Caki2 (cell line): ENCODE results near the gene NUDT22. TPM values are rescaled to one million over a fixed set of nuclear protein-coding genes. Genes with fewer than 3 reads are reported as not detected.

Source experiments
- total RNA-seq: library from RNA; depleted of rRNA; stranded (reverse); fragments of >200 nt; shearing (Covaris generic); gene quantifications from 2 replicates; pipeline ENCODE4 v1.2.3, GENCODE V29; 2014; ENCODE audit warnings: low replicate concordance; rRNA removed

The NUDT22 gene
- total RNA-seq, 1 experiment from 2014 or later: 31.4 TPM

Other genes starting within 250 kb of the NUDT22 start
- 80.6 and 97.3 TPM in 2 replicates for gene OTUB1, start 239.8 kb upstream of the NUDT22 start, total RNA-seq
- 0.03 and 0.37 TPM in 2 replicates for gene FLRT1, start 190.3 kb upstream of the NUDT22 start, total RNA-seq
- 38.9 and 42.9 TPM in 2 replicates for gene MACROD1, start 60.2 kb upstream of the NUDT22 start, total RNA-seq
- gene STIP1, start 40.1 kb upstream of the NUDT22 start, total RNA-seq: 134 and 157 TPM in 2 replicates
- gene FERMT3, start 19.6 kb upstream of the NUDT22 start, total RNA-seq: 0.64 TPM in 1 of 2 replicates, not detected in the other
- 39.1 and 72.3 TPM in 2 replicates for gene TRPT1, start 88 bp upstream of the NUDT22 start, total RNA-seq
- 14.2 and 30.3 TPM in 2 replicates for gene DNAJC4, start 4.3 kb downstream of the NUDT22 start, total RNA-seq
- gene VEGFB, start 8.3 kb downstream of the NUDT22 start, total RNA-seq: 52.8 and 66.2 TPM in 2 replicates
- gene FKBP2, start 14.8 kb downstream of the NUDT22 start, total RNA-seq: 24.2 and 46.1 TPM in 2 replicates
- 413 and 431 TPM in 2 replicates for gene PPP1R14B, start 20.7 kb downstream of the NUDT22 start, total RNA-seq
- 16.5 and 18.6 TPM in 2 replicates for gene PLCB3, start 25.3 kb downstream of the NUDT22 start, total RNA-seq
- 122 and 141 TPM in 2 replicates for gene BAD, start 58.4 kb downstream of the NUDT22 start, total RNA-seq
- 9.6 and 31.9 TPM in 2 replicates for gene GPR137, start 59.6 kb downstream of the NUDT22 start, total RNA-seq
- not detected in 2 replicates for gene KCNK4, start 65.0 kb downstream of the NUDT22 start, total RNA-seq
- not detected in 2 replicates for gene CATSPERZ, start 74.1 kb downstream of the NUDT22 start, total RNA-seq
- gene ESRRA, start 79.2 kb downstream of the NUDT22 start, total RNA-seq: 38.8 and 48.7 TPM in 2 replicates
- 494 and 562 TPM in 2 replicates for gene TRMT112, start 91.3 kb downstream of the NUDT22 start, total RNA-seq
- 258 and 341 TPM in 2 replicates for gene PRDX5, start 91.8 kb downstream of the NUDT22 start, total RNA-seq
- gene CCDC88B, start 113.9 kb downstream of the NUDT22 start, total RNA-seq: 1.3 and 4.9 TPM in 2 replicates
- gene RPS6KA4, start 132.9 kb downstream of the NUDT22 start, total RNA-seq: 39.0 and 59.4 TPM in 2 replicates